Stomach (tissue), 4 donors: ENCODE data around the gene LRRC7.

ENCODE experiments used
- CTCF ChIP-seq, 7 experiments: fragments of 450-650 bp in 4 of 7; fragments of 200-600 bp in 3 of 7; sonication (generic) in 3 of 7; IDR thresholded peaks; one replicate each; pipeline ENCODE4 v1.5.1; 2016 to 2019; ENCODE audit warnings: antibody characterized with exemption in 7 of 7, control low read depth in 2 of 7, mild to moderate bottlenecking in 1 of 7
- EP300 ChIP-seq: sonication (generic); formaldehyde crosslinking; IDR thresholded peaks from one replicate; pipeline ENCODE4 v1.6.1; 2017; ENCODE audit warnings: antibody characterized with exemption

- no peak for TF ChIP-seq CTCF (IDR thresholded peaks at IDR 0.05)
- no peak for TF ChIP-seq EP300
Observed at GRCh38 chr1:69523461-69523860, 44.3 kb upstream of the LRRC7 start.
